KOPT-K1 (cell line): Measurements from ENCODE around the gene OR52E6.

ENCODE experiments used
- H3K27ac ChIP-seq: fragments of 200-600 bp; sonication (generic); 2 replicates; pipeline ENCODE4 v1.5.1; 2016; ENCODE audit warnings: antibody characterized with exemption, mild to moderate bottlenecking, low read depth, low read length; ENCODE audit not compliant: poor library complexity, severe bottlenecking
- H3K36me3 ChIP-seq: fragments of 200-600 bp; sonication (generic); 2 replicates; pipeline ENCODE4 v1.5.1; 2017; ENCODE audit warnings: antibody characterized with exemption, mild to moderate bottlenecking, low read length, moderate library complexity; ENCODE audit not compliant: insufficient read depth
- H3K9me3 ChIP-seq: fragments of 200-600 bp; sonication (generic); 2 replicates; pipeline ENCODE4 v1.5.1; 2017; ENCODE audit warnings: antibody characterized with exemption, low read length, mild to moderate bottlenecking; ENCODE audit not compliant: insufficient read depth, poor library complexity, severe bottlenecking

The OR52E6 gene

GRCh38 chr11:5818245-5818886 is 23.3 kb downstream of the OR52E6 start:
- no peak overlapping the region for H3K27ac ChIP-seq
- no peaks in the 10 kb centered on the region for H3K36me3 ChIP-seq
- no peaks in the 10 kb centered on the region for H3K9me3 ChIP-seq

GRCh38 chr11:5815534-5815933 is 26.2 kb downstream of the OR52E6 start:
- no peaks in the 10 kb centered on the region for H3K36me3 ChIP-seq
- H3K27ac ChIP-seq: no peak overlapping the region
- no peaks in the 10 kb centered on the region for H3K9me3 ChIP-seq

- H3K27ac ChIP-seq: no peak overlapping the region
- no peaks in the 10 kb centered on the region for H3K36me3 ChIP-seq
These were observed 31.5 kb downstream of the OR52E6 start for GRCh38 chr11:5809905-5810795.

GRCh38 chr11:5809122-5809519 is 32.6 kb downstream of the OR52E6 start:
- Histone ChIP-seq H3K36me3 (no peaks in the 10 kb centered on the region), H3K9me3 (peaks cover 4% of the 10 kb centered on the region), H3K27ac (no peak overlapping the region)

More at GRCh38 chr11:5809905-5810795, 31.5 kb downstream of the OR52E6 start:
- no peaks in the 10 kb centered on the region for H3K9me3 ChIP-seq

- Histone ChIP-seq H3K27ac (no peak within 1 kb of the TSS), H3K9me3 (peaks cover 6% of the 10 kb centered on the region)
These were observed 33.1 kb downstream of the OR52E6 start, which contains the start of gene OR52N2 for GRCh38 chr11:5808500-5809121. Gene OR52N2 (plus strand): TSS chr11:5808924. CDS start chr11:5820336, 11,412 bp downstream.

GRCh38 chr11:5807580-5807979 is 34.1 kb downstream of the OR52E6 start:
- peaks cover 6% of the 10 kb centered on the region for H3K9me3 ChIP-seq
- no peaks in the 10 kb centered on the region for H3K36me3 ChIP-seq

More at GRCh38 chr11:5808500-5809121, 33.1 kb downstream of the OR52E6 start, which contains the start of gene OR52N2:
- no peaks in the 10 kb centered on the region for H3K36me3 ChIP-seq

DNA sequence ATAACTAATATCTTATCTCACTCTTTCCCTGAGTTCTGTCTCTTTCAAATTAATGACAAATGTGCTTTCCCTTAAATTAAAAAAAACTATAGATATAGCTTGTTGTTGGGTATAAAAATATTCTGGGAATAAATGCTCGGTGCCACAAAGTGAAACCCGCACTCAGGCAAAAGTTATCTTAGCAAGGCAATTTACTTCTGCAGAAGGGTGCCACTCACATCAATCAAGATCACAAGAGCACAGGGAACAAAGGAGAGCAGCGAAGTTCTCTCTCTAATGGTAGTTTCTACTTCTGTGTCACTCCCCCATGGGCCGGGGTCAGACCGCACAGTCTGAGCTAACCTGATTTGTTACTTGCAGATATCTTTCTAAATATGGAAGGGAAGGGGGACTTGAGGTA is 37.7 kb downstream of the OR52E6 start:
- Histone ChIP-seq H3K27ac (no peak overlapping the region), H3K36me3 (no peaks in the 10 kb centered on the region), H3K9me3 (peaks cover 6% of the 10 kb centered on the region)

More at GRCh38 chr11:5807580-5807979, 34.1 kb downstream of the OR52E6 start:
- H3K27ac ChIP-seq: no peak overlapping the region

GRCh38 chr11:5796541-5796940 is 45.2 kb downstream of the OR52E6 start:
- Histone ChIP-seq H3K9me3 (no peaks in the 10 kb centered on the region), H3K27ac (no peak overlapping the region), H3K36me3 (no peaks in the 10 kb centered on the region)

DNA sequence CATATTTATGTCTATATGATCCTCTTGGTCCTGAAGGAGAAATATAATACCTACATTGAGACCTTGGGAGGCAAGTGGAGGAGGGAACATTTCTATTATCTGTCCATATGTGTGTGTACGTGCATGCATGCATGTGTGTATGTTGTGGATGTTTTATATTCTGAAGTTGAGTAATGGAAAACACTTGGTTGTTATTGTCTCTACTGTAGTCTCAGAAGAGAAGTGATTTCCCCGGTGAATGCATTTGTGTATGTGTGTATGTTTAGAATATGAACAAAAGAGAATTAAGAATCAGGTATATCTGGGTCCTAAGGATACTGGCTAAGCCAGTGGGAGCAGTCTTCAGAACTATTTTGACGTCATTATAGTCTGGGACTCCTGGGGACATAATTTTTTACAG is 50.5 kb downstream of the OR52E6 start, which contains the start of gene OR52N1:
Gene OR52N1 (minus strand): TSS at position 101 of the 400 bp plus-strand sequence. CDS start 2,449 bp downstream, outside the sequence.
- Histone ChIP-seq H3K36me3 (no peaks in the 10 kb centered on the region), H3K9me3 (no peaks in the 10 kb centered on the region), H3K27ac (no peak within 1 kb of the TSS)
